GM20000 (cell line): ENCODE measurements around the gene ATP6AP1.
A peak's percentile ranks its signal among the peaks of the same experiment; 100 is the strongest.

Experiments used
- DNase-seq: peaks from one replicate; pipeline ENCODE4 v3.0.0; 2012; ENCODE audit warnings: low spot score
- TF ChIP-seq, protein P1 (sequence below): IDR thresholded peaks from 2 replicates; pipeline ENCODE4 v1.5.1; 2012; ENCODE audit warnings: mild to moderate bottlenecking, control low read depth; ENCODE audit errors: extremely low read depth, missing control alignments

ATP6AP1 gene

GRCh38 chrX:154471839-154472684, 43.6 kb downstream of the ATP6AP1 start:
- TF ChIP-seq, protein P1, sequence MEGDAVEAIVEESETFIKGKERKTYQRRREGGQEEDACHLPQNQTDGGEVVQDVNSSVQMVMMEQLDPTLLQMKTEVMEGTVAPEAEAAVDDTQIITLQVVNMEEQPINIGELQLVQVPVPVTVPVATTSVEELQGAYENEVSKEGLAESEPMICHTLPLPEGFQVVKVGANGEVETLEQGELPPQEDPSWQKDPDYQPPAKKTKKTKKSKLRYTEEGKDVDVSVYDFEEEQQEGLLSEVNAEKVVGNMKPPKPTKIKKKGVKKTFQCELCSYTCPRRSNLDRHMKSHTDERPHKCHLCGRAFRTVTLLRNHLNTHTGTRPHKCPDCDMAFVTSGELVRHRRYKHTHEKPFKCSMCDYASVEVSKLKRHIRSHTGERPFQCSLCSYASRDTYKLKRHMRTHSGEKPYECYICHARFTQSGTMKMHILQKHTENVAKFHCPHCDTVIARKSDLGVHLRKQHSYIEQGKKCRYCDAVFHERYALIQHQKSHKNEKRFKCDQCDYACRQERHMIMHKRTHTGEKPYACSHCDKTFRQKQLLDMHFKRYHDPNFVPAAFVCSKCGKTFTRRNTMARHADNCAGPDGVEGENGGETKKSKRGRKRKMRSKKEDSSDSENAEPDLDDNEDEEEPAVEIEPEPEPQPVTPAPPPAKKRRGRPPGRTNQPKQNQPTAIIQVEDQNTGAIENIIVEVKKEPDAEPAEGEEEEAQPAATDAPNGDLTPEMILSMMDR: no peak
- no peak for DNase-seq

GRCh38 chrX:154472685-154473632, 44.5 kb downstream of the ATP6AP1 start:
- DNase-seq: no peak

GRCh38 chrX:154473683-154474082, 45.2 kb downstream of the ATP6AP1 start:
- no peak for DNase-seq
- TF ChIP-seq, protein P1: no peak

More at GRCh38 chrX:154472685-154473632, 44.5 kb downstream of the ATP6AP1 start:
- TF ChIP-seq, protein P1: no peak

DNA sequence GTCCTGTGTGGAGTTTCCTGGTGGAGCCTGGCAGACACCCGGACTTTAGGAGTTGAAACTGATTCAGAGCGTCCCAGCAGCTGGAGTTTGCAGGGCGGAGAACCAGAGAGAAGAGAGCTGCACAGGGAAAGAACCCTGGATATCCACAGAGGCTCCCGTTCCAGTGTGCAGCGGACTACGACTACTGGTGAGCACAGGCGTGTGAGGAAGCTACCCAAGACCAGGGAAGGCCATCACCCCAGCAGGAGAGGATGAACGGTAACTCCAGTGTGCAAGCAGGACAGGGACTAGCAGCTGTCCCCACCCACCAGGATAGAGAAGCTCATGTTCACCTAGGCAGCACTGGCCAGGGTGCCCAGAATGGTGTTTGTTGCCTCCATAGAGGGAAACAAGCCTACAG, 48.3 kb downstream of the ATP6AP1 start:
- DNase-seq: no peak

GRCh38 chrX:154477891-154478477, 49.5 kb downstream of the ATP6AP1 start:
- TF ChIP-seq, protein P1: no peak
- DNase-seq: no peak

More for the DNA sequence above, 48.3 kb downstream of the ATP6AP1 start:
- TF ChIP-seq, protein P1: no peak

DNA sequence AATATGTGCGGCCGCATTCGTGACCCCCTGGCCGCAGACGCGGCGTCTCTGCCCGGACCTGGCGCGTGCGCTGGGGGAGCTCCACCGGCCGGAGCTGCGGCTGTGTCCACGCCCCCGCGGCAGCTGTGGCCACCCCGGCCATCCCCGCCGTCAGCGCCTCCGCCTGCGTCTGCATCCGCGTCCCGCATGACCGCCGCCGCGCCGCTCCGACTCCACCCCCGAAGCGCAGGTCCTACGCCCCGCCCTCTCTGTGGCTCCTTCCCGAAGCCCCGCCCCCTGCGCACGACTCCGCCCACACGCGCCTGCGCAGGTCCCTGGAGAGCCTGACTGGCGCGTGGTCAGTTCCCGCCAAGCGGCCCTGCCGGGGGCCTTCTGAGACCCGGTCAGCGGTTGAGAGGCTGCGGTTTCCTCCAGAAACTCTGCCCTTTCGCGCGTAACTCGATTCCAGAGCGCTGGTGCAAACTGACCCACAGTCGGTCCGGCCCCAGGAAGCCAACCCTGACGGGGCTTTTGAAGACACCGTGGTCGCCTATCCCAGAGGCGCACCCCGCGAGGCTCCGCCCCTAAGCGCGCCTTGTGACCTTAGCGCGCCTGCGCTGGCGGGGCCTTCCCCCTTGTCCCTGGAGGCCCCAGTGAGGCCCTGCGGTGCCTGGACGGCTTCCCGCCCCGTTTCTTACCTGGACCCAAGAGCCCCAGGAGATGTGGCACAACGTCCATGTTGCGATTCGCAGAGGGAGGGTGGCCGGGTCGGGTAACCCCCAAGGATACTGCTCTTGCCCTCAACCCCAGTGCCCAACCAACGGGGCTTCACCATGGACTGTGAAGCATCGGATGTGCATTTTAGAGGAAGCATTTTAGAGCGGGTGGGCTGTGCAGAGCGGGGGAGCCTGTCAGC, 50.5 kb downstream of the ATP6AP1 start, which contains the start of gene LAGE3:
LAGE3 (minus strand) TSS at position 554 of the 895 bp plus-strand sequence; CDS start at position 188, 366 bp downstream.
- TF ChIP-seq, protein P1: no peak
- DNase-seq: peak; percentile 94
